Measurements from ENCODE around the gene ARG2. TPM values are rescaled to one million over a fixed set of nuclear protein-coding genes. Genes with fewer than 3 reads are reported as not detected.
A peak's percentile ranks its signal among the peaks of the same experiment; 100 is the strongest.

ARG2 gene
- total and polyA plus RNA-seq, 9 of the 15 experiments (the other 6 are each of a cell fraction or from before 2014, with no cell fraction given) = 6.2 to 75.0 (median 17.8) TPM

DNA sequence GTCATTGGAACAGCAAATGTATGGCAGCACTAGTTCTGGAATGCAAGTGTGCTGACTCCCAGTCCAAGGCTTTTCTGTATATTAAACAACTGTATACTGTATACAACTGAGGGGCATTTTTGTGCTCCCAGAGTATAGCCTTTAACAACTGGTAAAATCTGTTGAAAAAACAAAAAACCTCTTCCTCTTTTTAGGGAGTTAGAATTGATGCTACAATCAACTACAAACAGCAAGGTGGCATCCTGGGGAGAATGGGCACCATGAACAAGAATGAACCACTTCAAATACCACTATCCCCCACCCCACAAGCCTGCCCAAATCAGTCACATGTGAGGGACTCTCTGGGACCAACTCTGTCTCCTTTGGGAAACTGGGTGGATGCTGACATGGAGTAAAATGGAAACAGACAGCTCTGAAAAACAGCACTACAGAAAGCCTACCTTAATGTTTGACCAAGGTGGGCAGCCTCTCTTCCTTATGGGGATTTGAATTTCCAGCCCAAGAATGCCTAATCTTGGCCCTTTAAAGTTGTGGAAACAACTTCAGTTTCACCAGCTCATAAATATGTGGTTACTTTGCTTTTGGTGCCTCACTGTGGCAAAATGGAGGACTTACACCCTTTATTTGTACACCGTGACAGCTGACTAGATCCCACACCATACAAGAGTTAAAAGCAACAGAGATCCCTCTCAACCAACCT lies 47.2 kb downstream of the ARG2 start (continued):
- TF ChIP-seq, protein P1, sequence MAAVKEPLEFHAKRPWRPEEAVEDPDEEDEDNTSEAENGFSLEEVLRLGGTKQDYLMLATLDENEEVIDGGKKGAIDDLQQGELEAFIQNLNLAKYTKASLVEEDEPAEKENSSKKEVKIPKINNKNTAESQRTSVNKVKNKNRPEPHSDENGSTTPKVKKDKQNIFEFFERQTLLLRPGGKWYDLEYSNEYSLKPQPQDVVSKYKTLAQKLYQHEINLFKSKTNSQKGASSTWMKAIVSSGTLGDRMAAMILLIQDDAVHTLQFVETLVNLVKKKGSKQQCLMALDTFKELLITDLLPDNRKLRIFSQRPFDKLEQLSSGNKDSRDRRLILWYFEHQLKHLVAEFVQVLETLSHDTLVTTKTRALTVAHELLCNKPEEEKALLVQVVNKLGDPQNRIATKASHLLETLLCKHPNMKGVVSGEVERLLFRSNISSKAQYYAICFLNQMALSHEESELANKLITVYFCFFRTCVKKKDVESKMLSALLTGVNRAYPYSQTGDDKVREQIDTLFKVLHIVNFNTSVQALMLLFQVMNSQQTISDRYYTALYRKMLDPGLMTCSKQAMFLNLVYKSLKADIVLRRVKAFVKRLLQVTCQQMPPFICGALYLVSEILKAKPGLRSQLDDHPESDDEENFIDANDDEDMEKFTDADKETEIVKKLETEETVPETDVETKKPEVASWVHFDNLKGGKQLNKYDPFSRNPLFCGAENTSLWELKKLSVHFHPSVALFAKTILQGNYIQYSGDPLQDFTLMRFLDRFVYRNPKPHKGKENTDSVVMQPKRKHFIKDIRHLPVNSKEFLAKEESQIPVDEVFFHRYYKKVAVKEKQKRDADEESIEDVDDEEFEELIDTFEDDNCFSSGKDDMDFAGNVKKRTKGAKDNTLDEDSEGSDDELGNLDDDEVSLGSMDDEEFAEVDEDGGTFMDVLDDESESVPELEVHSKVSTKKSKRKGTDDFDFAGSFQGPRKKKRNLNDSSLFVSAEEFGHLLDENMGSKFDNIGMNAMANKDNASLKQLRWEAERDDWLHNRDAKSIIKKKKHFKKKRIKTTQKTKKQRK (IDR thresholded peaks at IDR 0.05; ENCODE audit: borderline replicate concordance, low read depth, low read length) = no peak
- TF ChIP-seq NCOR1 (IDR thresholded peaks at IDR 0.05) (no peak), RAD21 (CRISPR knock-in tag; conservative IDR thresholded peaks at IDR 0.05 in 1 of 2, IDR thresholded peaks at IDR 0.05 in 1 of 2) (peak; percentile 76 to 93), MTF1 (CRISPR knock-in tag; IDR thresholded peaks at IDR 0.05; ENCODE audit: borderline replicate concordance) (no peak), PTTG1 (tag; IDR thresholded peaks at IDR 0.05; ENCODE audit: low read depth) (no peak), DEAF1 (CRISPR knock-in tag; IDR thresholded peaks at IDR 0.05) (peak; percentile 73), CREB5 (CRISPR knock-in tag; IDR thresholded peaks at IDR 0.05) (no peak), STAT5B (CRISPR knock-in tag; IDR thresholded peaks at IDR 0.05) (no peak), MEF2D (tag; conservative IDR thresholded peaks at IDR 0.05; ENCODE audit: low read depth) (no peak), FOXA1 (IDR thresholded peaks at IDR 0.05; ENCODE audit: borderline replicate concordance) (no peak), ZFPM2 (CRISPR knock-in tag; IDR thresholded peaks at IDR 0.05) (no peak), TRIM28 (IDR thresholded peaks at IDR 0.05) (no peak), TFAM (CRISPR knock-in tag; conservative IDR thresholded peaks at IDR 0.05) (no peak), GTF2F1 (IDR thresholded peaks at IDR 0.05; ENCODE audit: low read depth, low read length) (no peak), E2F5 (CRISPR knock-in tag; IDR thresholded peaks at IDR 0.05) (no peak)
- TF ChIP-seq, protein P2, sequence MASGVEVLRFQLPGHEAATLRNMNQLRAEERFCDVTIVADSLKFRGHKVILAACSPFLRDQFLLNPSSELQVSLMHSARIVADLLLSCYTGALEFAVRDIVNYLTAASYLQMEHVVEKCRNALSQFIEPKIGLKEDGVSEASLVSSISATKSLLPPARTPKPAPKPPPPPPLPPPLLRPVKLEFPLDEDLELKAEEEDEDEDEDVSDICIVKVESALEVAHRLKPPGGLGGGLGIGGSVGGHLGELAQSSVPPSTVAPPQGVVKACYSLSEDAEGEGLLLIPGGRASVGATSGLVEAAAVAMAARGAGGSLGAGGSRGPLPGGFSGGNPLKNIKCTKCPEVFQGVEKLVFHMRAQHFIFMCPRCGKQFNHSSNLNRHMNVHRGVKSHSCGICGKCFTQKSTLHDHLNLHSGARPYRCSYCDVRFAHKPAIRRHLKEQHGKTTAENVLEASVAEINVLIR (CRISPR knock-in tag; IDR thresholded peaks at IDR 0.05) = no peak
- TF ChIP-seq, protein P3, sequence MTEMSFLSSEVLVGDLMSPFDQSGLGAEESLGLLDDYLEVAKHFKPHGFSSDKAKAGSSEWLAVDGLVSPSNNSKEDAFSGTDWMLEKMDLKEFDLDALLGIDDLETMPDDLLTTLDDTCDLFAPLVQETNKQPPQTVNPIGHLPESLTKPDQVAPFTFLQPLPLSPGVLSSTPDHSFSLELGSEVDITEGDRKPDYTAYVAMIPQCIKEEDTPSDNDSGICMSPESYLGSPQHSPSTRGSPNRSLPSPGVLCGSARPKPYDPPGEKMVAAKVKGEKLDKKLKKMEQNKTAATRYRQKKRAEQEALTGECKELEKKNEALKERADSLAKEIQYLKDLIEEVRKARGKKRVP (CRISPR knock-in tag; IDR thresholded peaks at IDR 0.05) = no peak
